Large intestine (tissue), 3 donors: ENCODE measurements around the gene DDX39A. TPM values are rescaled to one million over a fixed set of nuclear protein-coding genes. Genes with fewer than 3 reads are reported as not detected.

Source experiments
- DNase-seq, 2 donors: peaks; one replicate each; pipeline versions ENCODE4 v3.0.0 to v3.0.0-alpha.2; 2013
- H3K27ac ChIP-seq: one replicate; pipeline ENCODE4 v1.5.1; 2013; ENCODE audit warnings: low read length
- H3K27me3 ChIP-seq: 2 replicates; pipeline ENCODE4 v1.6.1; 2013; ENCODE audit warnings: low read length; ENCODE audit not compliant: control insufficient read depth, insufficient read depth
- H3K36me3 ChIP-seq: 2 replicates; pipeline ENCODE4 v1.6.1; 2013; ENCODE audit warnings: low read length; ENCODE audit not compliant: control insufficient read depth, insufficient read depth
- H3K4me1 ChIP-seq: one replicate; pipeline ENCODE4 v1.6.1; 2013; ENCODE audit warnings: low read length; ENCODE audit not compliant: control insufficient read depth, insufficient read depth
- H3K4me3 ChIP-seq: one replicate; pipeline ENCODE4 v1.5.1; 2013; ENCODE audit warnings: low read length
- H3K9me3 ChIP-seq: one replicate; pipeline ENCODE4 v1.6.1; 2013; ENCODE audit warnings: mild to moderate bottlenecking, low read depth, low read length, moderate library complexity; ENCODE audit not compliant: control insufficient read depth
- WGBS: methylation state at CpG from one replicate; pipeline ENCODE4 v1.1.5; 2013; ENCODE audit warnings: low lambda C conversion rate; ENCODE audit not compliant: insufficient coverage; 5-methylcytosine and 5-hydroxymethylcytosine counted together
- polyA plus RNA-seq: library from polyadenylated mRNA; unstranded; fragments of 120-200 nt; gene quantifications from one replicate; pipeline ENCODE4 v1.2.1, GENCODE V29; 2013

DDX39A gene
- polyA plus RNA-seq, 1 donor: 69.2 TPM

- peak in 1 of 2 donors; percentile 66 for DNase-seq
- no peaks in the 10 kb centered on the region for H3K9me3 ChIP-seq
- H3K4me1 ChIP-seq: peaks cover 9% of the 10 kb centered on the region
- H3K27ac ChIP-seq: peak overlapping the region; percentile 44
- no peaks in the 10 kb centered on the region for H3K36me3 ChIP-seq
- WGBS: no CpG with 5 or more reads among the region's 35 CpGs
- no peaks in the 10 kb centered on the region for H3K27me3 ChIP-seq
- H3K4me3 ChIP-seq: peak overlapping the region; percentile 21
Measured at GRCh38 chr19:14363183-14364097, 55.7 kb downstream of the DDX39A start.

- Histone ChIP-seq H3K27me3 (no peaks in the 10 kb centered on the region), H3K4me3 (no peak overlapping the region), H3K36me3 (no peaks in the 10 kb centered on the region), H3K27ac (no peak overlapping the region), H3K4me1 (peaks cover 9% of the 10 kb centered on the region), H3K9me3 (no peaks in the 10 kb centered on the region)
- WGBS: 70% methylated on average over 2 of the region's 7 CpGs
- DNase-seq: no peak
Measured at GRCh38 chr19:14361824-14362223, 57.3 kb downstream of the DDX39A start.

Other genes starting within 250 kb of the DDX39A start
- 25.6 TPM for gene ADGRL1, start 213.2 kb downstream of the DDX39A start, polyA plus RNA-seq
- gene ADGRE5, start 37.9 kb downstream of the DDX39A start, polyA plus RNA-seq: 54.3 TPM
- 65.3 TPM for gene PKN1, start 14.0 kb upstream of the DDX39A start, polyA plus RNA-seq
- gene PTGER1, start 56.0 kb upstream of the DDX39A start, polyA plus RNA-seq: 0.97 TPM
- gene GIPC1, start 76.8 kb upstream of the DDX39A start, polyA plus RNA-seq: 43.7 TPM
- gene DNAJB1, start 99.1 kb upstream of the DDX39A start, polyA plus RNA-seq: 101 TPM
- 236 TPM for gene TECR, start 110.3 kb upstream of the DDX39A start, polyA plus RNA-seq
- gene NDUFB7, start 152.7 kb upstream of the DDX39A start, polyA plus RNA-seq: 140 TPM
- gene CLEC17A, start 163.7 kb upstream of the DDX39A start, polyA plus RNA-seq: 0.13 TPM